SK-N-MC (cell line): Measurements from ENCODE around the gene CNPPD1.

Experiments
- EZH2 ChIP-seq: fragments of 200-600 bp; sonication (generic); IDR thresholded peaks from one replicate; pipeline ENCODE4 v1.6.1; 2017; ENCODE audit warnings: antibody characterized with exemption
- FOXP2 ChIP-seq: optimal IDR thresholded peaks from 2 replicates; pipeline ENCODE3; 2011; ENCODE audit warnings: mild to moderate bottlenecking, moderate library complexity; ENCODE audit not compliant: insufficient read depth; ENCODE audit errors: extremely low read length, control extremely low read depth
- POLR2AphosphoS5 ChIP-seq: IDR thresholded peaks from 2 replicates; pipeline ENCODE4 v1.6.1; 2012; ENCODE audit warnings: mild to moderate bottlenecking, low read depth, low read length, borderline replicate concordance

GRCh38 chr2:219207134-219207883 lies 30.6 kb upstream of the CNPPD1 start:
- TF ChIP-seq EZH2 = no peak
- TF ChIP-seq POLR2AphosphoS5 = no peak
- no peak for TF ChIP-seq FOXP2
